Brain microvascular endothelial cell (primary cell): Measurements from ENCODE around the gene HLA-DOA.

Experiments used
- DNase-seq: peaks from one replicate; pipeline ENCODE4 v3.0.0-alpha.2; 2020
- H3K27ac ChIP-seq: fragments of 250-450 bp; sonication (Bioruptor Pico); 2 replicates; pipeline ENCODE4 v1.5.1; 2020; ENCODE audit warnings: mild to moderate bottlenecking, moderate library complexity
- H3K27me3 ChIP-seq: fragments of 250-450 bp; sonication (Bioruptor Pico); replicated peaks from 2 replicates; pipeline ENCODE4 v1.5.1; 2020; ENCODE audit warnings: mild to moderate bottlenecking
- H3K36me3 ChIP-seq: fragments of 250-450 bp; sonication (Bioruptor Pico); replicated peaks from 2 replicates; pipeline ENCODE4 v1.5.1; 2020; ENCODE audit warnings: mild to moderate bottlenecking
- H3K4me3 ChIP-seq: 2 replicates; pipeline ENCODE4 v1.5.1; 2011; ENCODE audit warnings: low read depth, mild to moderate bottlenecking, control low read depth, low read length, moderate library complexity
- CTCF ChIP-seq: IDR thresholded peaks from 2 replicates; pipeline ENCODE4 v1.5.1; 2011; ENCODE audit warnings: low read depth, mild to moderate bottlenecking, moderate library complexity, low read length, control low read depth, inconsistent platforms; ENCODE audit errors: missing control alignments
- in situ Hi-C: cut with HindIII; loops from 2 replicates; pipeline ENCODE4 v1.10.0; 2017; ENCODE audit warnings: low sequenced_read_pairs, low pct_ligation_motif_present

The HLA-DOA gene

GRCh38 chr6:33019372-33019771, 10.0 kb upstream of the HLA-DOA start:
- no peak for DNase-seq
- Histone ChIP-seq H3K27me3 (no peaks in the 10 kb centered on the region), H3K27ac (no peak overlapping the region), H3K36me3 (no peaks in the 10 kb centered on the region), H3K4me3 (no peak overlapping the region)
- no peak for TF ChIP-seq CTCF
- in situ Hi-C loops, result no loop called here

DNA sequence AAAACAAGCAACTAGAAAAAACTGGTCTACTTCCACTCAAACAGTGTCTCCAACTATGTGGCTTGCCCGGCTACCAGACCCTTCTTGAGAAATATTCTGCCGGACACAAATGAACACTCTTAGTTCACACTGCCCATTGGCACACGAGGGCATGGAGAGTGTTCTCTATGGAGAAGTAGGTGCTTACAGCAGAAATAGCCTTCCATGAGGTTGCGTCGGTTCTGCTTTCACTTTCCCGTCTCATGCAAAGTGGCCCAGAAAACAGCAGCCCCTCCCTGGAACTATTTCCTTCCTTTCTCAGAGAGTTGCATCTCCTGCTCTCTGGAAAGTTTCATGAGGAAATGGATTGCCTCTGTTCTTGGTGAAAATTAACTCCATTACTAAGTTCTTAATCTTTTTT, 9.5 kb upstream of the HLA-DOA start:
- Histone ChIP-seq H3K27ac (no peak overlapping the region), H3K27me3 (no peaks in the 10 kb centered on the region), H3K36me3 (no peaks in the 10 kb centered on the region), H3K4me3 (no peak overlapping the region)
- DNase-seq, result peak; percentile 53
- in situ Hi-C loops, result no loop called here
- TF ChIP-seq CTCF, result no peak

- Histone ChIP-seq H3K27ac (no peak overlapping the region), H3K4me3 (no peak overlapping the region), H3K36me3 (no peaks in the 10 kb centered on the region), H3K27me3 (no peaks in the 10 kb centered on the region)
- no peak for TF ChIP-seq CTCF
- no peak for DNase-seq
- in situ Hi-C loops, result no loop called here
These were observed 9.0 kb upstream of the HLA-DOA start for GRCh38 chr6:33018418-33018817.

DNA sequence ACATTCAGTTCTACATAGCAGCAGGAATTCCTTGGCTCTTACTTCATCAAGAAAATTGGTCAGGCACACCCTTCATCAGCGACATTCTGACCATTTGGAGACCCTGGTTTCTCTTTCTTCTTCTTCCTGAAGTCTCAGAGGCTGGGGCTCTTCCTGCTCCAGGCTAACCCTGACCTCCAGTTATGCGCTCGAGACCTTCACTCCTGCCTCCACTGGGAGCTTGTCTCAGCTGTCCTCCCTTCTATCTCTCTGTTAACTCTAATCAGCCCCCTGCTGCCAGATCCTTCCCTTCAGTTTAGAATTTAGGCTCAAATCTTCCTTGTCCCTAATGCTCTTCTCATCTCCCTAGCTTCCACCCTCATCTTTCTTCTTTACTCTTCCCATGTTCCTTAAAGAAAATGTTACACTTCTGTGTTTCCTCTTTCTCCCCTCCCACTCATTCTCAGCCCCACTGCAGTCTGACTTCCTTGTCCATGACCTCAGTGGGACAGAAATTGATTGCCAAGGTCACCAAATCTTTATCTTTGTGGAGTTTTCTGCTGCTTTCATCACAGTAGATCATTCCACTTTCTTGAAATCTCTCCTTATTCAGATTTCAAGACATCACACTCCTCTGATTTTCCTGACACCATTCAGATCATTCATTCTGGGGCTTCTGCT, 8.4 kb upstream of the HLA-DOA start:
- no peak overlapping the region for H3K27ac ChIP-seq
- no peak overlapping the region for H3K4me3 ChIP-seq
- H3K27me3 ChIP-seq, result no peaks in the 10 kb centered on the region
- in situ Hi-C loops, result no loop called here
- H3K36me3 ChIP-seq, result no peaks in the 10 kb centered on the region
- DNase-seq, result no peak
- TF ChIP-seq CTCF, result no peak

- TF ChIP-seq CTCF, result no peak
- in situ Hi-C loops, result no loop called here
These were observed 7.6 kb upstream of the HLA-DOA start for GRCh38 chr6:33017018-33017417.

DNA sequence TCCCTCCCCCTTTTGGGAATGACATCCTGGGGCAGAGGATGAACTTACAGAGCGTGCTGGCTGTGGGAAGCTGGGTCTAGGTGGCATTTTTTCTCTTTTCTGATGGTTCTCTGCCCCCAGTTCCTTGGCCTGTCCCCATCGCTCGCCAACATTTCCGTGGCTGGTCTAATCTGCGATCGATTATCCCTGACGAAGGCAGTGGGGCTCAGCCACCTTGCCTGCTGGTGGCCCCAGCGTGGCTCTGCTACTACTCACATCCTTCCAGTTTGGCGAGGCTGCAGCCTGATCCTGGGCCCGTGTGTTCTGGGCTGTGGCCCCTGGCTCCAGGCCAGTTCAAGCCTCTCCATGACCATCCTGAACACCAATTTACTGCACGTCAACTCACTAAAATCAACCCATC, 6.4 kb upstream of the HLA-DOA start:
- Histone ChIP-seq H3K36me3 (no peaks in the 10 kb centered on the region), H3K27me3 (no peaks in the 10 kb centered on the region), H3K27ac (no peak overlapping the region), H3K4me3 (no peak overlapping the region)
- in situ Hi-C loops, result no loop called here
- TF ChIP-seq CTCF, result no peak
- DNase-seq, result no peak

More at GRCh38 chr6:33017018-33017417, 7.6 kb upstream of the HLA-DOA start:
- Histone ChIP-seq H3K27ac (no peak overlapping the region), H3K4me3 (no peak overlapping the region), H3K27me3 (no peaks in the 10 kb centered on the region), H3K36me3 (no peaks in the 10 kb centered on the region)
- no peak for DNase-seq
